GM19035 (cell line): ENCODE data around the gene ANAPC10.
A peak's percentile ranks its signal among the peaks of the same experiment; 100 is the strongest.
"Not testable (repeated sequence)": the region's sequence is repeated elsewhere in the genome, so short reads cannot be mapped to it uniquely, and the experiment has no call there.

ENCODE experiments used
- ATAC-seq: cut with Tn5 transposase; IDR thresholded peaks from one replicate; pipeline ENCODE4 v1.9.1; 2021; ENCODE audit not compliant: unreplicated experiment

ANAPC10 gene

GRCh38 chr4:145097821-145098674, at the start of gene ANAPC10, which contains the start of gene ABCE1:
TSS of gene ANAPC10 (minus strand) at chr4:145098196. CDS start at chr4:145096099, 2,097 bp downstream.
TSS of gene ABCE1 (plus strand) at chr4:145098311. CDS start at chr4:145104413, 6,102 bp downstream.
- peak; percentile 85 for ATAC-seq

DNA sequence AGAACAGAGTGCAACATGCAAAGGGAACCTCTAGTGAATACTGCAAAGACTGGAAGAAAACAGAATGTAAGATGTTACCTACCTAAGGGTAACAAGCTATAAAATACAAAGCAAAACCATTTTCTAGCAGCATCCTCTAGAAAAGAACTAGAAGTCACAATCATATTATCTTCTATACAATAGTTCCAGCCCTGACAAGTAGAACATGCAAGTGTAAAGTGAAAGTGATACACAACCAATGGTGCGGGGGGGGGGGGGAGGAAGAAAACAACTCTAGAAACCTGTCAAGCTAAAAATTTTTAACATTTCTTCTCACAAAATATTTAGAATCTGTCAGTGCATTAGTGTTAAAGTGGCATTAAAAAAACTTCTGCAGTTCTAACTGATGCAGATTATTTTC, 38.2 kb upstream of the ANAPC10 start:
- ATAC-seq: not testable (repeated sequence)

DNA sequence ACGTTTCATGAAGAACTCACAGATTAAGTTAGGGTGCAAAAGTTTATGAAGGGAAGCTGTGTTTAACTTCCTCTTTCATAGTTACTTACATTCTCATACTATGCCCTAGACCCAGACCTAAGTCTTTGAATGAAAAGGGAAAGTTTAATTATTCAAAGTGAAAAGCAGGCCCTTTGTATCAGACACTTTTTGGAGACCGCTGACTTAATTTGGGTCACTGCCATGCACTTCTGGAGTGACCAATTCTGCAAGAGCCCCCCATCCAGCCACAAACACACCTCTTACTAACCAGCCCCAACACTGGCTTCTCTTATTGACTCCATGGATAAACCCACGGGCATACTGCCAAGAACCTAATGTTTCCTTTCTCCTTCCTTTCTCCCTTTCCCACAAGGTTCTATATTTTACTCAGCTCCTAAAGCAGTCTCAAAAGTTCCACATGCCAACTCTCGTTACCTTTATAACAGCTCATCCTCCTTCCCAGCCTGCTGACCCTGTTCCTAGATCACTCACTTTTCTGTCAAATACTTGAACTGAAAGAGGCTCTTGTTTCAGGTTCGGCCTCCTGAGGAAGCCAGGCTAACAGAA, 34.6 kb upstream of the ANAPC10 start:
- peak; percentile 65 for ATAC-seq

DNA sequence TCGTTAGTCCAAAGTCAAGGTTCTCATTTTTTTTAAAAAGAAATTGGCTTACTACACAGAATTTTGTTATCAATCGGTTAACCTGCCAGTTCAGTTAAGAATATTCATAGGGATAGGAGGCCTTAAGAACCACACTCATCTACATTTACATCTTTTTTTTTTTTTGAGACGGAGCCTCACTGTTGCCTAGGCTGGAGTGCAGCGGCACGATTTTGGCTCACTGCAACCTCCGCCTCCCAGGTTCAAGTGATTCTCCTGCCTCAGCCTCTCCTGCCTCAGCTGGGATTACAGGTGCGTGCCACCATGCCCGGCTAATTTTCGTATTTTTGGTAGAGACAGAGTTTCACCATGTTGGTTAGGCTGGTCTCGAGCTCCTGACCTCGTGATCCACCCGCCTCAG, 33.9 kb upstream of the ANAPC10 start:
- ATAC-seq: no peak

DNA sequence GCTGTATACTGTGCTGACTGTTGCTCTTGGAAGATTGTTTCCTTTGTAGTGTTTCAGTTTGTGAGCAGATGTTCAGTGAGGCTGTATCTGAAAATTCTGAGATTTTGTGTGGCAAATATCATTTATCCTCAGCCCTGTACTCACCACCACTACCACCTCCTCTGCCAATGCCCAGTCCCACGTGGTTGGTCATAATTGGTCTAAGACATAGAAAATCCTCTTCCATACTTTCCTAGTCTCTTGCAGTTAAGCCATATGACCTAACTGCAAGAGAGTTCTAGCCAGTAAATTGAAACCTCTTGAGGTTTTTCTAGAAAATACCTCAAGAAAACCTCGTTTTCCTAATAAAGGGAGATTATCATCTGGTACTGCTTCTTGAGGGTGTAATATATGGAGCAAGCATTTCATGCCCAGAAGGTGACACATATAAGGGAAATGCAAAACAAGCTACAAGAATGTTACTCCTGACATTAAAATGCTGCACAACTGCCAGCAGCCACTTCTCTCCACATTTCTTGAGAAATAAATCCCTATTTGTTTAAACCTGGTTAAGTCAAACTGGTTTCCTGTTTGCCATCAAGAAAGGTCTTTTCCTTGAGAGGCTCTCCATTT, 32.9 kb upstream of the ANAPC10 start:
- ATAC-seq: no peak

DNA sequence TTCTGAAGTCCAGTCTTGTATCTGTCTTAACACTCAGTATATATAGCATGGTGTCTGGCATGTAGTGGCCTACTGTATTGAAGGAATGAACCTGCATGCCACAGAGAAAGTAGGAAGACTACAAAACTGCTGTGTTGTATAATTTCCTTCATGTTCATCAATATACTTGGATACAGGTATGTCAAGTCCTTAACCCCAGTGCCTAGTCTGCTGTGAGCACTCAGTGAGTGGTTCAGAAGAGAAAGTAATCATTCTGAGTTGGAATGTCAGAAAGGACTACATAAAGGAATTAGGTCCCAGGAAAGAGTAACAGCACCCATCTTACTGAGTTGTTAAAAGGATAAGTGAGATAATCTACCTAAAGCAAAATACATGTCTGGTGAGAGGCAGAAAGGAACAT, 32.1 kb upstream of the ANAPC10 start:
- no peak for ATAC-seq

GRCh38 chr4:145125396-145125795, 27.4 kb upstream of the ANAPC10 start:
- no peak for ATAC-seq

- ATAC-seq: no peak
These were observed 10.1 kb upstream of the ANAPC10 start for GRCh38 chr4:145108128-145108527.

- no peak for ATAC-seq
These were observed 9.1 kb upstream of the ANAPC10 start for GRCh38 chr4:145107126-145107525.

DNA sequence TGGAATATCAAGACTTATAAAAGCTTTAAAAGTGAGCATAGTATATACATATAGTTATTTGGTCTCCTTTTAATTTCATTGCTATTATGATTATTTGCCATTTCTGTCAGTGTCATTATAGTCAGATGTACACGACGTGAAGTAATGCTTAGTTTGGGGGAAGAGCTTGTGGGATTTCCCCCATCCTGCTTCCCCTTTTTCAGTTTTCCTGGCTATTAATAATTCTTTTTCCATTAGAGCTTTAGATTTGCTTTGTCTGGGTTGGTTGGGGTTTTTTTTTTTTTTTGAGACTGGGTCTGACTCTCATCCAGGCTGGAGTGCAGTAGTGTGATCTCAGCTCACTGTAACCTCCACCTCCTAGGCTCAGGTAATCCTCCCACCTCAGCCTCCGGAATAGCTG, 5.5 kb upstream of the ANAPC10 start:
- no peak for ATAC-seq

- ATAC-seq: no peak
These were observed 4.6 kb upstream of the ANAPC10 start for GRCh38 chr4:145102619-145103018.

- ATAC-seq: no peak
These were observed 3.1 kb upstream of the ANAPC10 start for GRCh38 chr4:145101091-145101490.

DNA sequence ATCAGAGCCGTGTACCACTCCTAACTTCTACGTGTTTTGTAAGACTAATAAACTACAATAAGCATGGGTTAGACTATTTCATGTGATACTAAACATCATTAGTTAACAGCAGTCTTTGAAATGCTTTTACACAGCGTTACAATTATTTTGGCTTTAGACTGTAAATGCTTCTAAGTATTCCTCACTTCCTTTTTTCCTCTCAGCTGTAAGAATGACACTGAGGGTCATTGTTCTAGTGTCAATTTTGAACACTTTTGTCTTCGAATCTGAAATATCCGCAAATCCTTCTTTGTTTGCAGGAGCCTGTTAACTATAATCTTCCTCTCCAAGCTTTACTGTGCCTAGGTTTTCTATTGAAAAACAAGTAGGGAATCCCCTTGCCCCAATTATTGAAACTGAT, 1.7 kb upstream of the ANAPC10 start:
- ATAC-seq: no peak

DNA sequence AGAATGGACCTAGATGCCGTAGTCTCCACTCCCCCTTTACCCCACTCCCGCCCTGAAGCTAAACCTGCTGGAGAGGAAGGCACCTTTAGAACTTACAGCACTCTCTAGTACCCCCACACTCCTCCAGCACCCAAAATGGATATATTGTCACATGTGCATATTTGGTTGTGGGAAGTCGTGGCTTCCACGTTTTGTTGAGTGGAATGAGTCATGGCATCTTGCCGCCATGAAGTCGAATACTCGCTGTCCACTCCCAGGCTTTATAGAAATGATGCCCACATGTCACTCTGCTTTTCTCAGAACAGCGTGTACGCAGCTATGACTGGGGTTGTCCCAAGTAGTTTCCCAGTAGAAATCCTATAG, 660 bp upstream of the ANAPC10 start:
- peak; percentile 16 for ATAC-seq

- ATAC-seq: no peak
These were observed 620 bp downstream of the ANAPC10 start for GRCh38 chr4:145097331-145097820.

DNA sequence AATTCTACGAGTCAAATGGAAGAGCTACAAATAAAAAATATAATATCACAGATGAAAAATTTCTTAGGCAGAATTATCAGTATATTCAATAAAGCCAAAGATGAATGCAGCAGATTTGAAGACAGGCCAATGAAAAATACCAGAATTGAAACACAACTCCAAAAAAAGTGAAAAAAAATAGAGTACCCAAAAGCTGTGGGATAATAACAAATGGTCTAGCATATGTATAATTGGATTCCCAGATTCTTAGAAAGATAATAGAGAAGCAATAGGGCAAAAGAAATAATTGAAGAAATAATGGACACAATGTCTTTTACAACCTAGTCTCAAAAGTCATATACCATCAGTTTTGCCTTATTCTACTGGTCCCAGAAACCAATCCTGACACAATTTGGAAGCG, 4.4 kb downstream of the ANAPC10 start:
- ATAC-seq: no peak

DNA sequence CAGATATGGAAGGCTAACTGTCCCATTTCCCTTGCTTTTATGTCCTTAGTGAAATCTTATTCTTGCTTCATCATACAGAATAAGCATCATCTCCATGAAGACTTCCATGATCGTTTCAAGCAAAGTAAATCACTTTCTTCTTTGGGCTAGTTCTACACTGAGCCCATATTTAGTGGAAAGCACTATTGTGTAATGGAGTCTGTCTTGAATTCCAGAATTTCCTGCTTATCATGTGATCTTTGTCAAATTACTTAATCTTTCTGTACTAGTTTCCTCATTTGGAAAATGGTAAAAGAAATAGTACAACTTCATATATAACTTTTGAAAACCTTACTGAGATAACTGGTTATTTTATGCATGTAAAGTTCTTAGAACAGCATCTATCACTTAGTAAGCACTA, 7.6 kb downstream of the ANAPC10 start:
- ATAC-seq: no peak

DNA sequence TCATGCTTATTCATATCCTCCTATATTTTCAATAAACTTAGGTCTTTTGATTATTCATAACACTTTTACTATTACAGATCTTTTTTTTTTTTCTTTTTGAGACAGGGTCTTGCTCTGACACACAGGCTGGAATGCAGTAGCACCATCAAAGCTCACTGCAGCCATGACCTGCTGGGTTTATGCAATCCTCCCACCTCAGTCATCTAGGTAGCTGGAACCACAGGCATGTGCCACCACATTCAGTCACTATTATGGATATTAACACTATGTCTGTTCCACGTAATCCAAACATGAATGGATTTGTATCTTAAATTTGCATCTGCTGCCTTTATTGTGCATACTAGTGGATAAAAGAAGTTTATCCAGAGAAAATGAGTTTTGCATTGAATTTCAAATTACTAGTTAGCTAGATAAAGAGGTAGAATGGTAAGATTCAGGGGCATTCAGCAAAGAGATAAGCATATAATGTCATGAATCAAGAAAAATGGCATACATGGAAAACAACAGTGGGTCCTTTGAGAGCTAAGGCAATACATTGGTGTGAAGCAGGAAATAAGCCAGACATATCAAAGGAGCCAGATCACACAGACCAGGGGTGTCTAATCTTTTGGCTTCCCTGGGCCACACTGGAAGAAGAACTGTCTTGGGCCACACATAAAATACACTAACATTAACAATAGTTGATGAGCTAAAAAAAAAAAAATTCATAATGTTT, 13.9 kb downstream of the ANAPC10 start:
- ATAC-seq: no peak

DNA sequence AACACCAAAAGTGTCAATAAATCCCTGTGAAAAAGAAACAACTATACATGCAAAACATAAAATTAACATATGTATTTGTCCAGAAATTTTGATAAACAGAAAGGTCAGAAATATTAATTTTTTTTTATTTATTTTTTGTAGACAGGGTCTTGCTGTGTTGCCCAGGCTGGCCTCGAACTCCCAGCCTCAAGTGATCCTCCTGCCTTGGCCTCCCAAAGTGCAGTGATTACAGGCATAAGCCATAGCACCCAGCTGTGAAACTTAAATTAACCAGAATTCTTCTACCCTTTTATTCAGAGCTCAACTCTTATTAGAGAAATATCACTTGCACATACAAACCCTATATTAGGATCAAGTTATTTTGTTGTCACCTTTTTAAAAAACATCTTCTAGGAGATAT, 16.2 kb downstream of the ANAPC10 start:
- ATAC-seq: no peak

DNA sequence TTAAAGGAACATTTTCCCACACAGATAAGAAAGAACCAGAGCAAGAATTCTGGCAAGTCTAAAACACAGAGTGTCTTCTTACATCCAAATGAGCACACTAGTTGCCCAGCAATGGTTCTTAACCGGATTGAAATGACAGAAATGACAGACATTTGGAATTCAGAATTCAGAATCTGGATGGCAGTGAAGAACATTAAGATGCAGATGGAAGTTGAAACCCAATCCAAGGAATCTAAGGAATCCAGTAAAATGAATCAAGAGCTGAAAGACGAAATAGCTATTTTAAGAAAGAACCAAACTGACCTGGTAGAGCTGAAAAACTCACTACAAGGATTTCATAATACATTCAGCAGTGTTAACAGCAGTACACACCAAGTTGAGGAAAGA, 21.5 kb downstream of the ANAPC10 start:
- ATAC-seq: no peak

GRCh38 chr4:145075742-145076468, 22.1 kb downstream of the ANAPC10 start:
- ATAC-seq: no peak
